GM19099 (cell line): ENCODE results near the gene TXNDC8.

Experiments used
- POLR2A ChIP-seq: IDR thresholded peaks from 3 replicates; pipeline ENCODE4 v1.6.1; 2011; ENCODE audit warnings: low read depth; ENCODE audit not compliant: insufficient read length; ENCODE audit errors: extremely low read depth

TXNDC8 gene

GRCh38 chr9:110334871-110335270, 2.8 kb downstream of the TXNDC8 start:
- TF ChIP-seq POLR2A: no peak

GRCh38 chr9:110334183-110334582, 3.5 kb downstream of the TXNDC8 start:
- no peak for TF ChIP-seq POLR2A

- no peak for TF ChIP-seq POLR2A
Observed at GRCh38 chr9:110332766-110333165, 4.9 kb downstream of the TXNDC8 start.

GRCh38 chr9:110330484-110331105, 7.1 kb downstream of the TXNDC8 start:
- no peak for TF ChIP-seq POLR2A

- TF ChIP-seq POLR2A: no peak
Observed at GRCh38 chr9:110329639-110330230, 7.9 kb downstream of the TXNDC8 start.

GRCh38 chr9:110328763-110329162, 8.9 kb downstream of the TXNDC8 start:
- TF ChIP-seq POLR2A: no peak

- no peak for TF ChIP-seq POLR2A
Observed at GRCh38 chr9:110327716-110328115, 9.9 kb downstream of the TXNDC8 start.

GRCh38 chr9:110323818-110324217, 13.8 kb downstream of the TXNDC8 start:
- no peak for TF ChIP-seq POLR2A

- TF ChIP-seq POLR2A: no peak
Observed at GRCh38 chr9:110320651-110321445, 16.8 kb downstream of the TXNDC8 start.

GRCh38 chr9:110319781-110320492, 17.7 kb downstream of the TXNDC8 start:
- TF ChIP-seq POLR2A: no peak

GRCh38 chr9:110317911-110318310, 19.8 kb downstream of the TXNDC8 start:
- TF ChIP-seq POLR2A: no peak

GRCh38 chr9:110316261-110317075, 21.2 kb downstream of the TXNDC8 start:
- no peak for TF ChIP-seq POLR2A

- no peak for TF ChIP-seq POLR2A
Observed at GRCh38 chr9:110309681-110310080, 28.0 kb downstream of the TXNDC8 start.

- TF ChIP-seq POLR2A: no peak
Observed at GRCh38 chr9:110308633-110309038, 29.0 kb downstream of the TXNDC8 start.
